HG02981 (cell line): ENCODE results near the gene CYGB.

ENCODE experiments used
- ATAC-seq: cut with Tn5 transposase; IDR thresholded peaks from one replicate; pipeline ENCODE4 v1.9.1; 2021; ENCODE audit warnings: mild to moderate bottlenecking, moderate library complexity; ENCODE audit not compliant: unreplicated experiment

Gene CYGB

DNA sequence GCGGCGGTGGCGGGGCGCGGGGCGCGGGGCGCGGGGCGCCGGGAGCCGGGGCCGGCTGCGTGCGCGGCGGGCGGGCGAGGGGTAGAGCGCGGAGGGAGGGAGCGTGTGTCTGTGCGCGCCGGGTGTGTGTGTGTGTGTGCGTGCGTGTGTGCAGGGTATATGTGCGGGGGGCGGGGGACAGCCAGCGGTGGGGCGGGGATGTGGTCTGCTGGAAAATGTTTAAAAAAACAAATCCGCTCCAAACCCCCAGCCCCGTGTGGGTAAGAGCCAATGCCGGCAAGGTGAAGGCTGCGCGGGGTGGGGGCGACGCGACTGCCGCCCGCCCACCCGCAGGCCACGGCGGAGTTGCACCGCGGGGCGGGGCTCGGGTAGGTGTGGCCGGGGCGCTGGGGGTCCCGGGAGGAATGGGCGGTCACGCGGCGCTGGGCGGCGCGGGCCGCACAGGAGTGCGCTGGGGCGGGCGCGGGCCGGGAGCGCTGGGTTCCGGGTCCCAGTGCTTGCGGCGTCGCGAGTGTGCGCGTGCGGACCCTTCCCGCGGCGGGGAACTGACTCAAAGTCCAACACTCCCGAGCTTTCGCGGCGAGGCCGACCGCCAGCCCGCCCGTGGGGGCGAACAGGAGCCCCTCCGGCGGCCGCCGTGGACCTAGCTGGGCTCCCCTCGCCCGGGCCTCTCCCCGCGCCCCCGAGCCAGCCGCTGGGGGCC lies at the start of gene CYGB:
TSS of gene CYGB (minus strand) at position 132 of the 703 bp plus-strand sequence. CDS start 167 bp downstream, outside the sequence.
- no peak for ATAC-seq

GRCh38 chr17:76586741-76587487 lies 49.4 kb upstream of the CYGB start:
- ATAC-seq = no peak

DNA sequence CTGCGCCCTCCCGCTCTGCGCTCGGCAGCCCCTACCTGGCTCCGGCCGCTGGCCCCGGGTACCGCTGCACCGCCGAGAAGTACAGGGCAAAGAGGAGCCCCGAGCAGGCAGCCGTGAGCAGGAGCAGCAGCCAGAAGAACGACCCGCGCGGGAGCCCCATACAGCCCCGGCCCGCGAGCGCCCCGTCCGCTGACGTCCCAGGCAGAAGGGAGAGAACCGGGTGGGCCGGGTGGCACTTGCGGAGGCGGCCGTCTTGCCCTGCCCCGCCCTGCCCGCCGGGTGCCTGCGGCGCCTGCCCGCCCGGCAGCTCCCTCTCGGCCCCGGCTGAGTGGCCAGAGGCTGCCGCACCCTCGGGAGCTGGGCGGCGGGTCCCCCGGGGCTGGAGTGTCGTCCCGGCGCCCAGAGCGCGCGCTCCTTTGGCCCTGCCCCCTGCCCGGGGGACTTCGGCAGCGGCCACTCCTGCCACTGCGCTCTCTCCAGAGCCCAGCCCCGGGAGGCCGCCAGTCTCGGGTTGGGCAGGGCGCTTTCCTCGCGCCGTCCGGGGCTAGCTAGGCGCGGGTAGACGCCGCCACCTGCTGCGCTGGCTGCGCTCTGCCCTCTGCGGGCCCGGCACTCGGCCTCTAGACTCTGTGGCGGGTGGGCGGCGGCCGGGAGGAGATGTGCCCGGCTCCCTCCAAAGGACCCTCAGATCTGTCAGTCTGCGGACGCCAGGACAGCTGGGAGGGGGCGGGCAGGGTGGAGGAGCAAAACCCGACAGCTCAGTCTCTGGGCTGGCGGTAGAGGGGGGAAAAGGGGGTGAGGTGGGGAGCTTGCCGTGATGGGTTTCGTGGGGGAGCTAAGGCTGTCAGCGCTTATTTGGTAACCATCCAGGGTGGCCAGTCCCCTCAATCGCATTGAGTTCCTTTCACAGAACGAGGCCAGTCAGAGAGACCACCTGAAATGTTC lies 48.4 kb upstream of the CYGB start, which contains the start of gene ST6GALNAC2:
TSS of gene ST6GALNAC2 (minus strand) at position 212 of the 945 bp plus-strand sequence. CDS start at position 160, 52 bp downstream.
- ATAC-seq = no peak

DNA sequence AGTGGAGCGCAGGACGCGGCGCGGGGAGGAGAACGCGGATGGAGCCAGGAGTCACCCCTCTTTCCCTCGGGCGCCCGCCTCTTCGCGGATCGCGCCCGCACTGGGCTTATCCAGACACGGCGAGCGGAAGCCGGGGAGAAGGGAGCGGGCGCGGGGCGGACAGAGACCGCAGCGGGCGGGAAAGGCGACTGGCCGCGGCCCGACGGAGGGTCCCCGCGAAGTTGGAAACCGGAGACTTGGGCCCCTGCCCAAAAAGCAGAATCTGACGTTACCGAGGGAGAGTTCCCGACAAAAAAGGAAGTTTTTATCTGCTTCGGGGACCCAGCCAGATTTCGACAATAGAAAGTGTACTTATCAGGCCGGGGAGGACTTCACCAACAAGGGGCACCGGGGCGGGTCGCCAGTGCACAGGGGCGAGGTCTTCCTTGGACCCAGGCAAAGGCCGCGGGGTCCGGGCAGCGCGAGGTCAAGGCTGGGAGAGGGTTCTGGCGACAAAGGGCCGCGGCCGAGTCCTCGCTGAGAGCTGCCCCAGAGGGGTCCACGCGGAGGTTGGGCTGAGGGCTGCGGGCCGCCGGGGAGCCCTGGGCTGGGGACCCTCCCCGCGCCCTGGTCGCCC lies 47.6 kb upstream of the CYGB start:
- ATAC-seq = no peak

DNA sequence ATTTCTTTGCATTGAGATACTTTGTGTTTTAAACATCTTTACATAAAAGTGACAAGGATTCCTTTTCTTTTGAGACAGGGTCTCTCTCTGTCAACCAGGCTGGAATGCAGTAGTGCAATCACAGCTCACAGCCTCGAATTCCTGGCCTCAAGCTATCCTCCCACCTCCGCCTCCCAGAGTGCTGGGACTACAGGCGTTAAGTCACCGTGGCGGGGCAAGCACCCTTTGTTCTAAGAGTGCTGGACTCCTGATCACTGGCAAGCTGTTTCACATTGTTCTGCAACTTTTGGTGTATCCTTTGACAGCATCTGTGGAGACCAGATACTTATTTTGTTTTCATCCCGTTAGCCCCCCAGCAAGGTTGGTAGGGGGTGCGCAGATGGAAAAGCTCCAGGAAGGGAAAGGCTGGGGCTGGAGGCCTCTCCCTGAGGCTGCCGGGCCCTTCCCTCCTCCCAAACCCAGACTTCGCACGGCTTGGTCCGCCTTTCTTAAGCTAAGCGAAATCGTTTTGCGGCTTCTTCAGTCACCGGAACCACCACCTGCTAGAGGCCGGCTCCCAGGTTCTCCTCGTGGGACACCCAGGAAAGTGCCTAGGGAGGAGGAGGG lies 47.0 kb upstream of the CYGB start:
- no peak for ATAC-seq

- ATAC-seq = no peak
Observed at GRCh38 chr17:76582660-76583059, 45.2 kb upstream of the CYGB start.

GRCh38 chr17:76581515-76581914 lies 44.0 kb upstream of the CYGB start:
- no peak for ATAC-seq

DNA sequence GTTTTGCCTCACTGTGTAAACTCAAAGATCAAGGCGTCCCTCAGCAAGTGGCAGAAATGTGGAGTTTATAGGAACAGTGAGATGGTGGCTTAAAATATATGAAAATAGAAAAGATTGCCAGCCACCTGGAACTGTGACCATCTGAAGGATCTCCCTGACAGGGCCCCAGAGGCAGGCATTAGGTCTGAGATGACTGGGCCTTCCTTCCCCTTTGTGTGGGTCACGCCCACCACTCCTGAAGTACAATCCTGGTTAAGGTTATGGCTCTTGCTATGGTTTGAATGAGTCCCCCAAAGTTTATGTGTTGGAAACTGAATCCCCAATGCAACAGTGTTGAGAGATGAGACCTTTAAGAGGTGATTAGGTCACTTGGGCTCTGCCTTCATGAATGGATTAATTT lies 41.8 kb upstream of the CYGB start:
- no peak for ATAC-seq

GRCh38 chr17:76578376-76578775 lies 40.9 kb upstream of the CYGB start:
- ATAC-seq = no peak

DNA sequence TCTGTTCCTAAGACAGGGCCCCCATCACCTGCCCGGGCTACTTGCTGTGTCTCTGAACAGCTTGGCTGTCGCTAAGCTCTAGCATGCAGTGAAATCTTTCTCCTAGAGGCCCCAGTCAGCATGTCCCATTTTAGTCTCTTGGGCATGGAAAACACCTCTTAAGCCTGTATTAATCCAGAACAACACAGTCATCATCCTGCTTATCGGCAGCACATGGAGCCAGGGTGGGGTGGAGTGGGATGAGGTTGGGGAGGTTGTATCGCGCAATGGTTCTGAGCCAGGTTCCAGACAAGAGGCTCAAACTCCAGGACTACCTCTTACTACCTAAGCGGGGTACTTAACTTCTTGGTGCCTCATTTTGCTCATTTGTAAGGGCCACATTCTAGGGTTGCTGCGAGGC lies 40.4 kb upstream of the CYGB start:
- no peak for ATAC-seq

GRCh38 chr17:76576189-76576588 lies 38.7 kb upstream of the CYGB start:
- ATAC-seq = no peak

- ATAC-seq = no peak
Observed at GRCh38 chr17:76575570-76575969, 38.1 kb upstream of the CYGB start.

- no peak for ATAC-seq
Observed at GRCh38 chr17:76574166-76574565, 36.7 kb upstream of the CYGB start.

GRCh38 chr17:76573096-76573495 lies 35.6 kb upstream of the CYGB start:
- no peak for ATAC-seq

DNA sequence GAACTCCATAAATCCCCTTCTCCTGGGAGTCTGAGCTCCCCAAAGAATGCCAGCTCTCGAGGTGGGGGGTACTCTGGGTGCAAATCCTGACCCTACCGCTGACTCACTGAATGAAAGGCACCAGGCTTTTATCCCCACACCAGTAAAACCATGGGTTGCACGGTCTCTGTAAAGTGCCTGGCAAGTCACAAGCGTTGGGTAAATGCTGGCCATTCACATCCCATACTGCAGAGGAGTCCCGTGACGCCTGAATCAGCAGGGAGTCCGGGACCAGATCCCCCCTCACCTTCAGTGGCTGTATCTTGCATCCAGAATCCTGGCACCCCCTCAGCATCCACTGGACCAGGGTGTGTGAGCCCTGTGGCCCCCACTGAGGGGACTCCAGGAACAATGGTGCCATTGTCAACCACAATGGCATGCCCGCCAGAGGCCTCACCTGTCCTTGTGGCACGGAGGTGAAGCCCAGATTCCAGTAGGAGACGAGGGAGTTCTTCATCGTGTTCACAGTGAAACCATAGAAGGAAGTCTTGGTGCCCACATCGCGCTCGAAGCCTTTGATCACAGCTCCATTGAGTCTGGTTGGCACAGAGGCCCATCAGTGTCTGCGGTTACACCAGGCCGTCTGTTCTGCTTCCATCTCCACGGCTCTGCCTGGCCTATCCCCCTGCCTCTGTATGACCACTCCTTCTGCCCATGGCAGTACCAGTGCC lies 34.8 kb upstream of the CYGB start:
- ATAC-seq = no peak

GRCh38 chr17:76570877-76571471 lies 33.5 kb upstream of the CYGB start:
- ATAC-seq = no peak

DNA sequence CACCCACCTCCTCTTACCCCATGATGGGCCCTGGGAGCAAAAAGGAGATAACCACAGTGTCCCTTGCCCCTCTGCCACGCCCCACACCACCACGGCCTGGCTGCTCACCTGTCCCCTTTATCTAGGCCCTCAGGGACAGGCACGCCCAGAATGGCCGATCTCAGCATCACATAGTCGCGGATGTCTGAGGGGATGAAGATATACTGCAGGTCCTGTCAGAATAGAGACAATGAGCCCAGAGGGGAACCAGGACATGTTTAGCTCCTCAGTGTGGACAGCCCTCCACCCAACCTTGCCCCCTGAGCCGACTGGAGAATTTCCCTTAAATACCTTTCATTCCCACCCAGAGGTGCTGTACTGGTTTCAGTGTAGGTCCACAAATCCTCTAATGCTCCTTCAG lies 32.9 kb upstream of the CYGB start:
- ATAC-seq = no peak

DNA sequence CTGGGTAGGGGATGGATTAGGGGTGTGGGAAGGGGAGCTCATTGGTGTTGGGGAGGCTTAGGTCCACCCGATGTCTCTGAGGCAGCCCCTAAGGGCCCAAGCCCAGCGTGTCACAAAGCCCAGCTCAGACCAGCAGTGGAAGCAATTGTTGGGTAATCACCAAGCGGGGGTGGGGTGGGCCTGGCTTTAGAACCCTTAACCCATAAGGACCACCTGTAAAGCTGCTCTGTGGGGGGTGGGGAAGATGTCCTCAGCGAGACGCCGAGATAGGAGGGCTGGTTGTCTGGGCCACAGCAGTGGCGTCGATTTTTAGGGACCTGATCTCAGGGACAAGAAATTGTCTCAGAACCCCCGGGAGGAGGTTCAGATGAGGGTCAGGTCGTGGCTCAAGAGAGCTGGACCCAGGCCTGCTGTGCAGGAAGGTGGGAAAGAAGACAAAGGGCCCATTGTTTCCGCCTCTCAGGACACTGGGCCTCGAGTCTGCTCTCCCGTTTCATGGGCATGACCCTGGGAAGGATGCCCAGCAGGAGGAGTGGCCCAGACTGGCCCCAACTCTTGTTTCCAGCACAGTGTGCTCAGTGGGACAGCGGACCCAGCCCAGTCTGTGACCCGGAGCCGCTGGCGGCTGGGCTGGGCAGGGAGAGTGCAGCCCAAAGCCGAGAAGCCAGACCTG lies 32.2 kb upstream of the CYGB start:
- ATAC-seq = no peak

DNA sequence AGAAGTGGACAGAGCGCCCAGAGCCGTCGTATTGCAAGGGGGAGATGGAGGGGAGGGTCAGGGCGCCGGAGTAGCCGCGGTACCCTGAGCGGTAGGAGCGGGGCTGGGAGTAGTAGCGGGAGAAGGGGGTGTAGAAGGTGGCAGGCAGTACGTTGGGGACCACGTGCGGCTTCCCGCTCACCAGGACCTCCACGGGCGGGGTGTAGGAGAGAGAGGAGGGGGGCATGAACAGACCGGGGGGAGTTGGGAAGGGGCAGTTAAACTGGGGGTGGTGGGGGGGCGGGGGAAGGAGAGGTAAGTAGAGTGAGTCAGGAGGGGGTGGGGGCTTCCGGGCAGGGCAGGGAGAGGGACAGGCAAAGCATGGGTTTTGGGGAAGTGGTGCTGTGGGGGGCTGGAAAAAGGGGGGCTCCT lies 31.3 kb upstream of the CYGB start:
- no peak for ATAC-seq
